Activated effector memory CD4-positive, alpha-beta T cell treated with Interleukin-2 at 50 U/mL for 16 hours (primary cell): ENCODE data around the gene ANKS1A.
"Not testable (repeated sequence)": the region's sequence is repeated elsewhere in the genome, so short reads cannot be mapped to it uniquely, and the experiment has no call there.

Experiments used
- DNase-seq: peaks from one replicate; pipeline ENCODE4 v3.0.0-alpha.2; 2020

Gene ANKS1A

GRCh38 chr6:35138191-35138590 is 249.1 kb downstream of the ANKS1A start:
- not testable (repeated sequence) for DNase-seq

- DNase-seq: no peak
These were observed 250.4 kb downstream of the ANKS1A start for GRCh38 chr6:35139470-35139869.

- DNase-seq: no peak
These were observed 251.0 kb downstream of the ANKS1A start for GRCh38 chr6:35139924-35140638.

GRCh38 chr6:35140639-35141006 is 251.6 kb downstream of the ANKS1A start:
- DNase-seq: no peak
